Fibroblast of lung (primary cell): ENCODE results near the gene RTN3.

Source experiments
- EZH2 ChIP-seq: IDR thresholded peaks from 2 replicates; pipeline ENCODE4 v1.5.1; 2012; ENCODE audit warnings: low read length, control low read depth, mild to moderate bottlenecking; ENCODE audit errors: missing control alignments
- TF ChIP-seq, protein P1 (sequence below), 2 donors: IDR thresholded peaks in 1 of 2; conservative IDR thresholded peaks in 1 of 2; 1 replicate in 1 of 2; 2 replicates in 1 of 2; pipeline ENCODE4 v1.5.1; 2011 to 2012; ENCODE audit warnings: low read length in 2 of 2, control low read depth in 1 of 2, inconsistent platforms in 1 of 2, low read depth in 1 of 2, mild to moderate bottlenecking in 1 of 2

DNA sequence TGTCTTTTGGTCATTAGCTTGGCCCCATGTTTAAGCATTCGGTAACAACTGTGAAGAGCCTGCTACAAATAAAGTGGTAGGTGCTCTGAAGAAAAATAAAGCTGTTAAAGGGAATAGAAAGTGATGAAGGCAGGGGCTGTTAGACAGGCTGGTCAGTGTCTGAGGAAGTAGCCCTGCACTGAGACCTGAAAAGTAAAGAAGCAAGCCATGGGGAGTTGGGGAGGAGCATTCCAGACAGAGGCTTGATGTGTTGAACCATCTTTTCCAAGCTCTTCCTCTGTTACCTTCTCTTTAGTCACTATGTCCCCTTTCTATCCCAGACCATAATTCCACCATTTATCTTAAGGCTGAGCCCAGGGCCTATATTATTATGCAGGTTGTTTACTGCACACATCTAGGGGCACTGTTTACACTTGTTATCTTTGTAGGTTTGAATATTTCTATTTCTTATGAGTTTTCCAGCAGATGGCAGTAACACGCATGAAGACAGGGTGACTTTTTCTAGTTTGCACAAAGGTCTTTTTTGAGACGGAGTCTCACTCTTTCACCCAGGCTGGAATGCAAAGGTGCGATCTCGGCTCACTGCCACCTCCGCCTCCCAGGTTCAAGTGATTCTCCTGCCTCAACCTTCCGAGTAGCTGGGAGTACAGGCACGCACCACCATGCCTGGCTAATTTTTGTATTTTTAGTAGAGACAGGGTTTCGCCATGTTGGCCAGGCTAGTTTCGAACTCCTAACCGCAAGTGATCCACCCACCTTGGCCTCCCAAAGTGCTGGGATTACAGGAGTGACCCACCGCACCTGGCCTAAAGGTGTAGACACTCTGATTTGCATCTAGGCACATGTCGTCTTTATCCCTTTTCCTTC is 64.2 kb downstream of the RTN3 start:
- TF ChIP-seq, protein P1, sequence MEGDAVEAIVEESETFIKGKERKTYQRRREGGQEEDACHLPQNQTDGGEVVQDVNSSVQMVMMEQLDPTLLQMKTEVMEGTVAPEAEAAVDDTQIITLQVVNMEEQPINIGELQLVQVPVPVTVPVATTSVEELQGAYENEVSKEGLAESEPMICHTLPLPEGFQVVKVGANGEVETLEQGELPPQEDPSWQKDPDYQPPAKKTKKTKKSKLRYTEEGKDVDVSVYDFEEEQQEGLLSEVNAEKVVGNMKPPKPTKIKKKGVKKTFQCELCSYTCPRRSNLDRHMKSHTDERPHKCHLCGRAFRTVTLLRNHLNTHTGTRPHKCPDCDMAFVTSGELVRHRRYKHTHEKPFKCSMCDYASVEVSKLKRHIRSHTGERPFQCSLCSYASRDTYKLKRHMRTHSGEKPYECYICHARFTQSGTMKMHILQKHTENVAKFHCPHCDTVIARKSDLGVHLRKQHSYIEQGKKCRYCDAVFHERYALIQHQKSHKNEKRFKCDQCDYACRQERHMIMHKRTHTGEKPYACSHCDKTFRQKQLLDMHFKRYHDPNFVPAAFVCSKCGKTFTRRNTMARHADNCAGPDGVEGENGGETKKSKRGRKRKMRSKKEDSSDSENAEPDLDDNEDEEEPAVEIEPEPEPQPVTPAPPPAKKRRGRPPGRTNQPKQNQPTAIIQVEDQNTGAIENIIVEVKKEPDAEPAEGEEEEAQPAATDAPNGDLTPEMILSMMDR (conservative IDR thresholded peaks at IDR 0.05 in 1 of 2, IDR thresholded peaks at IDR 0.05 in 1 of 2; ENCODE audit: low read depth in 1 of 2, low read length in 2 of 2), result peak in 1 of 2 donors; percentile 28
- TF ChIP-seq EZH2, result no peak
